Measurements from ENCODE around the gene KIAA0753.
A peak's percentile ranks its signal among the peaks of the same experiment; 100 is the strongest.

The KIAA0753 gene

GRCh38 chr17:6654841-6655731 is 14.6 kb upstream of the KIAA0753 start:
- Histone ChIP-seq H3K27ac (ENCODE audit: low read length) (no peak overlapping the region), H2AFZ (ENCODE audit: low read depth, low read length) (no peak overlapping the region), H3K79me2 (ENCODE audit: low read length) (peaks cover 16% of the 10 kb centered on the region), H3K36me3 (replicated peaks; ENCODE audit: low read depth, low read length) (no peaks in the 10 kb centered on the region), H3K27me3 (ENCODE audit: low read depth, low read length) (no peaks in the 10 kb centered on the region), H3K9ac (ENCODE audit: low read length) (no peak overlapping the region), H3K4me1 (ENCODE audit: low read length) (peaks cover 10% of the 10 kb centered on the region), H3K4me2 (ENCODE audit: low read length) (no peak overlapping the region), H3K9me3 (ENCODE audit: insufficient read depth, low read length) (no peaks in the 10 kb centered on the region), H4K20me1 (ENCODE audit: insufficient read depth, low read length) (no peaks in the 10 kb centered on the region), H3K4me3 (ENCODE audit: low read length) (no peak overlapping the region)
- TF ChIP-seq CTCF (IDR thresholded peaks at IDR 0.05; ENCODE audit: low read depth, low read length) = no peak
- TF ChIP-seq EZH2phosphoT487 (IDR thresholded peaks at IDR 0.05; ENCODE audit: low read depth) = no peak

- Histone ChIP-seq H3K79me2 (ENCODE audit: low read length) (peaks cover 43% of the 10 kb centered on the region), H3K9ac (ENCODE audit: low read length) (peak overlapping the region; percentile 42; the same call in 1 of the 2 replicates), H3K4me1 (ENCODE audit: low read length) (peaks cover 10% of the 10 kb centered on the region), H2AFZ (ENCODE audit: low read depth, low read length) (no peak overlapping the region), H3K4me3 (ENCODE audit: low read length) (peak overlapping the region; percentile 100), H3K27ac (ENCODE audit: low read length) (no peak overlapping the region), H3K9me3 (ENCODE audit: insufficient read depth, low read length) (no peaks in the 10 kb centered on the region), H3K36me3 (replicated peaks; ENCODE audit: low read depth, low read length) (peaks cover 21% of the 10 kb centered on the region), H4K20me1 (ENCODE audit: insufficient read depth, low read length) (no peaks in the 10 kb centered on the region; the same call in 1 of the 2 replicates), H3K4me2 (ENCODE audit: low read length) (peak overlapping the region; percentile 82), H3K27me3 (ENCODE audit: low read depth, low read length) (no peaks in the 10 kb centered on the region)
- TF ChIP-seq CTCF (IDR thresholded peaks at IDR 0.05; ENCODE audit: low read depth, low read length) (no peak), EZH2phosphoT487 (IDR thresholded peaks at IDR 0.05; ENCODE audit: low read depth) (no peak)
Measured at GRCh38 chr17:6651919-6652452, 11.5 kb upstream of the KIAA0753 start.

GRCh38 chr17:6651354-6651918 is 10.9 kb upstream of the KIAA0753 start, which contains the start of the genes C17orf100 and MED31:
Gene C17orf100, plus strand, starts transcription at chr17:6651762. Its CDS starts 152 bp downstream, at chr17:6651914.
Gene MED31, minus strand, starts transcription at chr17:6651605. Its CDS starts 77 bp downstream, at chr17:6651528.
- Histone ChIP-seq H3K36me3 (replicated peaks; ENCODE audit: low read depth, low read length) (peaks cover 21% of the 10 kb centered on the region), H3K4me3 (ENCODE audit: low read length) (peak within 1 kb of the TSS; percentile 100), H3K9ac (ENCODE audit: low read length) (peak within 1 kb of the TSS; percentile 97), H3K4me2 (ENCODE audit: low read length) (peak within 1 kb of the TSS; percentile 96), H3K9me3 (ENCODE audit: insufficient read depth, low read length) (no peaks in the 10 kb centered on the region), H4K20me1 (ENCODE audit: insufficient read depth, low read length) (no peaks in the 10 kb centered on the region; the same call in 1 of the 2 replicates), H3K27me3 (ENCODE audit: low read depth, low read length) (no peaks in the 10 kb centered on the region), H2AFZ (ENCODE audit: low read depth, low read length) (peak within 1 kb of the TSS; percentile 46; the same call in 1 of the 2 replicates), H3K4me1 (ENCODE audit: low read length) (peaks cover 10% of the 10 kb centered on the region), H3K79me2 (ENCODE audit: low read length) (peaks cover 43% of the 10 kb centered on the region), H3K27ac (ENCODE audit: low read length) (peak within 1 kb of the TSS; percentile 92)
- TF ChIP-seq CTCF (IDR thresholded peaks at IDR 0.05; ENCODE audit: low read depth, low read length) = no peak
- no peak for TF ChIP-seq EZH2phosphoT487 (IDR thresholded peaks at IDR 0.05; ENCODE audit: low read depth)

GRCh38 chr17:6648181-6648580 is 7.7 kb upstream of the KIAA0753 start:
- Histone ChIP-seq H3K4me2 (ENCODE audit: low read length) (no peak overlapping the region), H4K20me1 (ENCODE audit: insufficient read depth, low read length) (peaks cover 3% of the 10 kb centered on the region; the same call in 1 of the 2 replicates), H2AFZ (ENCODE audit: low read depth, low read length) (no peak overlapping the region), H3K4me1 (ENCODE audit: low read length) (peaks cover 10% of the 10 kb centered on the region), H3K9me3 (ENCODE audit: insufficient read depth, low read length) (no peaks in the 10 kb centered on the region), H3K36me3 (replicated peaks; ENCODE audit: low read depth, low read length) (peaks cover 38% of the 10 kb centered on the region), H3K27me3 (ENCODE audit: low read depth, low read length) (no peaks in the 10 kb centered on the region), H3K9ac (ENCODE audit: low read length) (no peak overlapping the region), H3K4me3 (ENCODE audit: low read length) (no peak overlapping the region), H3K27ac (ENCODE audit: low read length) (no peak overlapping the region), H3K79me2 (ENCODE audit: low read length) (peaks cover 49% of the 10 kb centered on the region)
- TF ChIP-seq CTCF (IDR thresholded peaks at IDR 0.05; ENCODE audit: low read depth, low read length) (peak; percentile 30), EZH2phosphoT487 (IDR thresholded peaks at IDR 0.05; ENCODE audit: low read depth) (no peak)
